Colonic mucosa (tissue), 4 donors: ENCODE results near the gene IP6K3. TPM values are rescaled to one million over a fixed set of nuclear protein-coding genes. Genes with fewer than 3 reads are reported as not detected.

Source experiments
- DNase-seq: peaks from one replicate; pipeline ENCODE4 v3.0.0-alpha.2; 2020
- H3K27ac ChIP-seq: fragments of 200-600 bp; one replicate; pipeline ENCODE4 v1.8.0; 2021
- H3K27me3 ChIP-seq: fragments of 200-600 bp; one replicate; pipeline ENCODE4 v1.8.0; 2021
- H3K36me3 ChIP-seq: fragments of 200-600 bp; one replicate; pipeline ENCODE4 v1.8.0; 2021
- H3K4me1 ChIP-seq: fragments of 200-600 bp; one replicate; pipeline ENCODE4 v1.8.0; 2021; ENCODE audit warnings: mild to moderate bottlenecking
- H3K4me3 ChIP-seq: fragments of 200-600 bp; one replicate; pipeline ENCODE4 v1.8.0; 2021
- H3K9ac ChIP-seq, 2 donors: one replicate each; pipeline ENCODE4 v1.7.0; 2013; ENCODE audit warnings: control low read depth in 2 of 2, low read depth in 2 of 2, low read length in 2 of 2
- H3K9me3 ChIP-seq: fragments of 200-600 bp; one replicate; pipeline ENCODE4 v1.8.0; 2021
- CTCF ChIP-seq: fragments of 200-600 bp; IDR thresholded peaks from one replicate; pipeline ENCODE4 v1.8.0; 2022; ENCODE audit warnings: antibody characterized with exemption, mild to moderate bottlenecking
- intact Hi-C: fragments of 100-400 bp; cut with DNase I; formaldehyde crosslinking; loops from one replicate; pipeline ENCODE4 v1.14.1; 2022
- total RNA-seq, 2 donors: library from RNA; stranded (reverse); fragmentation: NEBNext Ultra II Directional in 1 of 2; extraction: Animal tissue kit (Norgen Biotek cat#: 25700) in 1 of 2; gene quantifications; one replicate each; pipeline ENCODE4 v1.2.1, GENCODE V29; 2021
- donor health status: healthy.
- donor health status: DM: no; HTN: no; CAD: no.
- donor health status: DM: no; HTN: no; CAD: no.

Gene IP6K3
- total RNA-seq, 2 donors from 2014 or later: 0.17 to 0.29 TPM

- H3K4me1 ChIP-seq: no peaks in the 10 kb centered on the region
- intact Hi-C loops: no loop called here
- H3K36me3 ChIP-seq: peaks cover 19% of the 10 kb centered on the region
- H3K27ac ChIP-seq: no peak overlapping the region
- no peak overlapping the region for H3K4me3 ChIP-seq
- TF ChIP-seq CTCF: no peak
- no peaks in the 10 kb centered on the region for H3K27me3 ChIP-seq
- no peak overlapping the region for H3K9ac ChIP-seq
- no peaks in the 10 kb centered on the region for H3K9me3 ChIP-seq
- no peak for DNase-seq
Measured at GRCh38 chr6:33686225-33686924, 60.3 kb downstream of the IP6K3 start.

- H3K9me3 ChIP-seq: no peaks in the 10 kb centered on the region
- H3K27me3 ChIP-seq: no peaks in the 10 kb centered on the region
- no peaks in the 10 kb centered on the region for H3K4me1 ChIP-seq
- DNase-seq: no peak
- no peak for TF ChIP-seq CTCF
- H3K9ac ChIP-seq: no peak overlapping the region
- no peak overlapping the region for H3K4me3 ChIP-seq
- intact Hi-C loops: no loop called here
- peaks cover 19% of the 10 kb centered on the region for H3K36me3 ChIP-seq
- no peak overlapping the region for H3K27ac ChIP-seq
Measured at GRCh38 chr6:33685411-33686224, 61.1 kb downstream of the IP6K3 start.

GRCh38 chr6:33684983-33685382 lies 61.7 kb downstream of the IP6K3 start:
- no peak for TF ChIP-seq CTCF
- H3K9ac ChIP-seq: no peak overlapping the region
- H3K27ac ChIP-seq: no peak overlapping the region
- no peaks in the 10 kb centered on the region for H3K4me1 ChIP-seq
- peaks cover 19% of the 10 kb centered on the region for H3K36me3 ChIP-seq
- H3K4me3 ChIP-seq: no peak overlapping the region
- DNase-seq: no peak
- intact Hi-C loops: no loop called here
- no peaks in the 10 kb centered on the region for H3K9me3 ChIP-seq
- H3K27me3 ChIP-seq: no peaks in the 10 kb centered on the region

GRCh38 chr6:33684428-33684896 lies 62.2 kb downstream of the IP6K3 start:
- no peaks in the 10 kb centered on the region for H3K9me3 ChIP-seq
- no peak overlapping the region for H3K27ac ChIP-seq
- H3K4me1 ChIP-seq: no peaks in the 10 kb centered on the region
- H3K9ac ChIP-seq: no peak overlapping the region
- peaks cover 16% of the 10 kb centered on the region for H3K36me3 ChIP-seq
- no peaks in the 10 kb centered on the region for H3K27me3 ChIP-seq
- intact Hi-C loops: no loop called here
- TF ChIP-seq CTCF: no peak
- DNase-seq: no peak
- H3K4me3 ChIP-seq: no peak overlapping the region

GRCh38 chr6:33683576-33684427 lies 62.9 kb downstream of the IP6K3 start:
- Histone ChIP-seq H3K4me1 (no peaks in the 10 kb centered on the region), H3K4me3 (no peak overlapping the region), H3K9ac (no peak overlapping the region), H3K27ac (no peak overlapping the region), H3K9me3 (no peaks in the 10 kb centered on the region), H3K36me3 (peaks cover 11% of the 10 kb centered on the region), H3K27me3 (no peaks in the 10 kb centered on the region)
- intact Hi-C loops: no loop called here
- DNase-seq: no peak
- TF ChIP-seq CTCF: no peak
